ENCODE results near the gene SIPA1L3. TPM values are rescaled to one million over a fixed set of nuclear protein-coding genes. Genes with fewer than 3 reads are reported as not detected.

The SIPA1L3 gene
- polyA plus RNA-seq, 1 donor from 2014 or later, result 2.8 TPM

- no peaks in the 10 kb centered on the region for H3K27me3 ChIP-seq (ENCODE audit: insufficient read depth, low read depth, low read length)
- no peak overlapping the region for H3K4me3 ChIP-seq (ENCODE audit: low read length)
- no peaks in the 10 kb centered on the region for H3K36me3 ChIP-seq (ENCODE audit: insufficient read depth, low read length)
- no peak overlapping the region for H3K9ac ChIP-seq (ENCODE audit: low read length)
- H3K9me3 ChIP-seq (ENCODE audit: low read length), result peaks cover 2% of the 10 kb centered on the region
- no peaks in the 10 kb centered on the region for H4K20me1 ChIP-seq (ENCODE audit: insufficient read depth)
- no peaks in the 10 kb centered on the region for H3K79me2 ChIP-seq (replicated peaks; ENCODE audit: insufficient read depth, low read length)
- no peak overlapping the region for H3K27ac ChIP-seq (ENCODE audit: low read length)
- no peaks in the 10 kb centered on the region for H3K9me2 ChIP-seq (ENCODE audit: insufficient read depth, low read length)
- H2AFZ ChIP-seq (ENCODE audit: low read depth, low read length), result no peak overlapping the region
- TF ChIP-seq MXI1 (conservative IDR thresholded peaks at IDR 0.05; ENCODE audit: poor library complexity, severe bottlenecking), result no peak
- TF ChIP-seq CTCF (IDR thresholded peaks at IDR 0.05; ENCODE audit: poor library complexity, severe bottlenecking), result no peak
- TF ChIP-seq POLR2AphosphoS5 (IDR thresholded peaks at IDR 0.05), result no peak
- TF ChIP-seq SMC3 (conservative IDR thresholded peaks at IDR 0.05; ENCODE audit: poor library complexity), result no peak
- TF ChIP-seq RAD21 (conservative IDR thresholded peaks at IDR 0.05), result no peak
- TF ChIP-seq REST (IDR thresholded peaks at IDR 0.05; ENCODE audit: borderline replicate concordance), result no peak
- TF ChIP-seq EZH2 (IDR thresholded peaks at IDR 0.05; ENCODE audit: borderline replicate concordance, insufficient read depth, low read length, poor library complexity, severe bottlenecking), result no peak
- no peak for TF ChIP-seq TAF1 (IDR thresholded peaks at IDR 0.05; ENCODE audit: low read depth)
- TF ChIP-seq EP300 (conservative IDR thresholded peaks at IDR 0.05; ENCODE audit: poor library complexity, severe bottlenecking), result no peak
- no peak overlapping the region for H3K4me2 ChIP-seq (ENCODE audit: low read length)
- no peaks in the 10 kb centered on the region for H3F3A ChIP-seq (ENCODE audit: insufficient read depth, low read length, poor library complexity, severe bottlenecking)
These were observed 56.4 kb downstream of the SIPA1L3 start for GRCh38 chr19:37963190-37963936.

GRCh38 chr19:37964109-37964508 lies 57.1 kb downstream of the SIPA1L3 start:
- H2AFZ ChIP-seq (ENCODE audit: low read depth, low read length), result no peak overlapping the region
- no peaks in the 10 kb centered on the region for H3K27me3 ChIP-seq (ENCODE audit: insufficient read depth, low read depth, low read length)
- H3K79me2 ChIP-seq (replicated peaks; ENCODE audit: insufficient read depth, low read length), result no peaks in the 10 kb centered on the region
- H3K4me3 ChIP-seq (ENCODE audit: low read length), result no peak overlapping the region
- no peak for TF ChIP-seq RAD21 (conservative IDR thresholded peaks at IDR 0.05)
- no peak for TF ChIP-seq TAF1 (IDR thresholded peaks at IDR 0.05; ENCODE audit: low read depth)
- no peak for TF ChIP-seq REST (IDR thresholded peaks at IDR 0.05; ENCODE audit: borderline replicate concordance)
- no peak for TF ChIP-seq EZH2 (IDR thresholded peaks at IDR 0.05; ENCODE audit: borderline replicate concordance, insufficient read depth, low read length, poor library complexity, severe bottlenecking)
- TF ChIP-seq POLR2AphosphoS5 (IDR thresholded peaks at IDR 0.05), result no peak
- no peak for TF ChIP-seq CTCF (IDR thresholded peaks at IDR 0.05; ENCODE audit: poor library complexity, severe bottlenecking)
- no peak for TF ChIP-seq SMC3 (conservative IDR thresholded peaks at IDR 0.05; ENCODE audit: poor library complexity)
- TF ChIP-seq EP300 (conservative IDR thresholded peaks at IDR 0.05; ENCODE audit: poor library complexity, severe bottlenecking), result no peak
- no peak for TF ChIP-seq MXI1 (conservative IDR thresholded peaks at IDR 0.05; ENCODE audit: poor library complexity, severe bottlenecking)
- H3F3A ChIP-seq (ENCODE audit: insufficient read depth, low read length, poor library complexity, severe bottlenecking), result no peaks in the 10 kb centered on the region
- H3K4me2 ChIP-seq (ENCODE audit: low read length), result no peak overlapping the region
- H4K20me1 ChIP-seq (ENCODE audit: insufficient read depth), result no peaks in the 10 kb centered on the region
- H3K9ac ChIP-seq (ENCODE audit: low read length), result no peak overlapping the region
- no peaks in the 10 kb centered on the region for H3K9me2 ChIP-seq (ENCODE audit: insufficient read depth, low read length)
- no peak overlapping the region for H3K27ac ChIP-seq (ENCODE audit: low read length)
- H3K9me3 ChIP-seq (ENCODE audit: low read length), result no peaks in the 10 kb centered on the region
- H3K36me3 ChIP-seq (ENCODE audit: insufficient read depth, low read length), result no peaks in the 10 kb centered on the region

Measured in neural cell (in vitro differentiated cells).